Thymus (tissue), 11 donors: ENCODE results near the gene BCLAF1. TPM values are rescaled to one million over a fixed set of nuclear protein-coding genes. Genes with fewer than 3 reads are reported as not detected.

Experiments
- DNase-seq, 9 donors: peaks; one replicate each; pipeline ENCODE4 v3.0.0-alpha.2; 2013; ENCODE audit warnings: low spot score in 9 of 9, low read depth in 6 of 9, missing footprints in 1 of 9
- H3K27ac ChIP-seq, 2 donors: one replicate each; pipeline ENCODE4 v1.5.1; 2013; ENCODE audit warnings: control low read depth in 1 of 2, low read depth in 1 of 2, low read length in 1 of 2, mild to moderate bottlenecking in 1 of 2, moderate library complexity in 1 of 2
- H3K27me3 ChIP-seq, 2 donors: one replicate each; pipeline ENCODE4 v1.5.1; 2013; ENCODE audit warnings: low read length in 1 of 2; ENCODE audit not compliant: control insufficient read depth in 2 of 2, insufficient read depth in 1 of 2
- H3K36me3 ChIP-seq, 2 donors: one replicate each; pipeline ENCODE4 v1.5.1; 2013; ENCODE audit warnings: low read length in 1 of 2, mild to moderate bottlenecking in 1 of 2, moderate library complexity in 1 of 2; ENCODE audit not compliant: control insufficient read depth in 2 of 2, insufficient read depth in 2 of 2
- H3K4me1 ChIP-seq, 2 donors: one replicate each; pipeline ENCODE4 v1.5.1; 2013; ENCODE audit warnings: low read length in 2 of 2; ENCODE audit not compliant: control insufficient read depth in 2 of 2, insufficient read depth in 2 of 2
- H3K4me3 ChIP-seq, 2 donors: one replicate each; pipeline ENCODE4 v1.5.1; 2013; ENCODE audit warnings: low read length in 2 of 2, control low read depth in 1 of 2, mild to moderate bottlenecking in 1 of 2
- H3K9me3 ChIP-seq, 2 donors: one replicate each; pipeline ENCODE4 v1.5.1; 2013; ENCODE audit warnings: low read length in 1 of 2, mild to moderate bottlenecking in 1 of 2; ENCODE audit not compliant: control insufficient read depth in 2 of 2, insufficient read depth in 1 of 2
- WGBS: extraction: QIAGEN DNeasy Blood & Tissue Kit; methylation state at CpG from one replicate; pipeline ENCODE4 v1.1.7; 2013; 5-methylcytosine and 5-hydroxymethylcytosine counted together
- polyA plus RNA-seq: library from polyadenylated mRNA; stranded (reverse); fragments of 200-250 nt; gene quantifications from one replicate; pipeline ENCODE4 v1.2.3, GENCODE V29; 2013
- total RNA-seq: library from RNA; stranded (reverse); fragments of 120-200 nt; gene quantifications from one replicate; pipeline ENCODE4 v1.2.4, GENCODE V29; 2013
- donor health status: healthy.

BCLAF1 gene
- total and polyA plus RNA-seq, 2 donors, result 44.6 to 147 TPM

DNA sequence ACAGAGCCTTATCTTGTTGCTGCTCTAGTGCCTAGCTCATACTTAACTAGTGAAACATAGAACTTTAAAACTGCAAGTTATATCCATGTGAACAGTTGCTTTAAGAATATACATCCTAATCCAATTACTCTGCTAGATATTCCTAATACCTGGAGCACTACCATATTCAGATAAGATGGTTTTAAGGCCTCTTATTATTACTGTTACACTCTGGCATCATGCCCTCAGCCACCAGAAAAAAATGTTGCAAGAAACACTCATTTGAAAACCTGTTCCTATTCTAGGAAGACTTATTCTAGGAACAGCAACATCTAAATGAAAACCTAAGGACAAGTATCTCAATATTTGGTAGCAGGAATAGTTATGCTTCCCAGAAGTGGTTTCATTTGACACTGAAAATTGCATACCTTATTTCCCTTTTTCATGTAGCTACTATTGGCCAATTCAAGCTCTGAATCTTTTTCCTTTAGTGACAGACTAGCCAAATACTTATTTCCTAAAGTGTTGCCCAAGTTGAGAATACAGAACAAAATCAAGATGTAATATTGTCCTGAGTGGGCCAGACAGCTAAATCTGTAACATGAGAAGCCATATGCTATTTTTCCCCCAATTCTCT is 34.7 kb downstream of the BCLAF1 start:
- Histone ChIP-seq H3K4me3 (no peak overlapping the region), H3K36me3 (peaks cover 0 to 33% of the 10 kb centered on the region in 2 donors), H3K4me1 (peaks cover 0 to 7% of the 10 kb centered on the region in 2 donors), H3K27ac (no peak overlapping the region), H3K9me3 (no peaks in the 10 kb centered on the region), H3K27me3 (no peaks in the 10 kb centered on the region)
- DNase-seq, result no peak

GRCh38 chr6:136253734-136254133 is 35.9 kb downstream of the BCLAF1 start:
- Histone ChIP-seq H3K4me3 (no peak overlapping the region), H3K27ac (no peak overlapping the region), H3K27me3 (no peaks in the 10 kb centered on the region), H3K9me3 (no peaks in the 10 kb centered on the region), H3K36me3 (peaks cover 0 to 25% of the 10 kb centered on the region in 2 donors), H3K4me1 (peaks cover 5 to 15% of the 10 kb centered on the region in 2 donors)
- DNase-seq, result no peak
- 93% methylated on average over 6 of the region's 6 CpGs for WGBS

DNA sequence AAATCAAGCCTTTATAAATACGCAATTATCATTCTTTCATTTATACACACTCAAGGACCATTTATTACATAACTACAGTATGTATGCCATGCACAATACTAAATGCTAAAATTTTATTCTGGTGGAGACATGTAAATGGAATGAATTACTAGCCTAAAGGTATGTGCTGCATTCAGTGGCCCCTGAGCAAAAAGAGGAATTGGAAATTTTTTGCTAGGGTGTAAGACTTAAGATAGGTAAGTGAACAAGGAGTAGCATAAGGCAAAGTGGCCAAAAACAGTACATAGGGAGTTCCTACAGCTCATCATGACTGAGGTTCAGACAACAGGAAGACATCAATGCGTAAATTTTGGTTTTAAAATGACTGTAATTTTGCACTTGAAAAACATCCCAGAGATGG is 37.2 kb downstream of the BCLAF1 start:
- H3K4me3 ChIP-seq, result no peak overlapping the region
- H3K4me1 ChIP-seq, result peaks cover 5 to 15% of the 10 kb centered on the region in 2 donors
- H3K27me3 ChIP-seq, result no peaks in the 10 kb centered on the region
- H3K27ac ChIP-seq, result no peak overlapping the region
- WGBS, result 87% methylated on average over 2 of the region's 2 CpGs
- H3K9me3 ChIP-seq, result no peaks in the 10 kb centered on the region
- no peak for DNase-seq
- peaks cover 0 to 14% of the 10 kb centered on the region in 2 donors for H3K36me3 ChIP-seq

GRCh38 chr6:136251394-136251793 is 38.3 kb downstream of the BCLAF1 start:
- H3K27ac ChIP-seq, result no peak overlapping the region
- DNase-seq, result no peak
- H3K9me3 ChIP-seq, result no peaks in the 10 kb centered on the region
- peaks cover 5 to 15% of the 10 kb centered on the region in 2 donors for H3K4me1 ChIP-seq
- H3K36me3 ChIP-seq, result peaks cover 0 to 8% of the 10 kb centered on the region in 2 donors
- H3K27me3 ChIP-seq, result no peaks in the 10 kb centered on the region
- no peak overlapping the region for H3K4me3 ChIP-seq
- 51% methylated on average over 4 of the region's 4 CpGs for WGBS

- no peak for DNase-seq
- 2% methylated on average over 8 of the region's 8 CpGs for WGBS
- peak overlapping the region; percentile 61 to 86 for H3K4me3 ChIP-seq
Observed at GRCh38 chr6:136250686-136251008, 39.0 kb downstream of the BCLAF1 start.

DNA sequence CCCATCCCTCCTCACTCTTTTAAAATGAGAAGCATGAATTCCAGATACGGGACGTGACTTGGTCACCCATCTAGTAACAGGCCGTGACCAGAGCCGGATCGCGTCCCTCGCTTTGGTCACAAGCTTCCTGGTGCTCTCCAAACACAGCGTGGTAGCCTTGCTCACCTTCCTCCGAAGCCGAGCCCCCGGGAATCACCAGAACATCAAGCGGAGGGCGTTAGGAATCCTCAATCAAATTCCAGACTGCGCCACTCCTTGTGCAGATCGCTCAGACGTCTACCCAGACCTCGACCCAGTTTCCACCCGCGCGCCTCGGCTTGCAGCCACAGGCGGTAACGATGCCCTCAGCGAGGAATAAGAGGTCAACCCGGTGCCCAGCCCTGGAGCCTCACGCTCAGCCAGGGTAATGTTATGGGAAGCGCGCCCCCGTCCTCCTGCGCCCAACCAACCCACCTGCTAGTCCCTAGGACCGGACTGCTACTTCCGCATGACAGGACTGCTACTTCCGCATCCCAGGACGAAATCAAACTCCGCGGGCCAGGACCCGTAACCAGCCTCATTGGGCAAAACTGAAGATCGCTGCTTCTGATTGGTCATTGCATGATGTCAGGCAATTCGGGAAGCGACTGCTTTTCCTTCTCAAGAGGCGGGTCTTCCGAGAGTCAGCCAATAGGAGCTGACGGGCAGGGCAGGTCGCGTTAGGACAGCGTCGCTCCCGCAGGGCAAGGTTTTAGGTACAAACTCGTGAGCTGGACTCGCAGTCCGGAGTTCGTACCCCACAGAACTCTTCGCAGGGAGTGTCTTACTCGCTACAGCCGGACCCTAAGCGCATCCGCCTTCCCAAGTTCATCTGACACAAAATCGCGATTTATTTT is 39.6 kb downstream of the BCLAF1 start, which contains the start of gene MTFR2:
TSS of gene MTFR2 (minus strand) at position 501 of the 875 bp plus-strand sequence. CDS start 1,212 bp downstream, outside the sequence.
- DNase-seq, result peak; percentile 91 to 99 (median 97)
- no peaks in the 10 kb centered on the region for H3K27me3 ChIP-seq
- peak within 1 kb of the TSS; percentile 61 to 86 for H3K4me3 ChIP-seq
- no peaks in the 10 kb centered on the region for H3K9me3 ChIP-seq
- WGBS, result under 1% methylated on average over 59 of the region's 59 CpGs
- no peak within 1 kb of the TSS for H3K27ac ChIP-seq
- peaks cover 5 to 15% of the 10 kb centered on the region in 2 donors for H3K4me1 ChIP-seq
- H3K36me3 ChIP-seq, result no peaks in the 10 kb centered on the region

More at GRCh38 chr6:136250686-136251008, 39.0 kb downstream of the BCLAF1 start:
- Histone ChIP-seq H3K36me3 (peaks cover 0 to under 1% of the 10 kb centered on the region in 2 donors), H3K27me3 (no peaks in the 10 kb centered on the region), H3K27ac (no peak overlapping the region), H3K4me1 (peaks cover 5 to 15% of the 10 kb centered on the region in 2 donors), H3K9me3 (no peaks in the 10 kb centered on the region)

GRCh38 chr6:136249336-136249735 is 40.3 kb downstream of the BCLAF1 start:
- no peak for DNase-seq
- Histone ChIP-seq H3K4me1 (peaks cover 5 to 15% of the 10 kb centered on the region in 2 donors), H3K27ac (no peak overlapping the region), H3K36me3 (peaks cover 0 to 2% of the 10 kb centered on the region in 2 donors), H3K27me3 (no peaks in the 10 kb centered on the region), H3K9me3 (no peaks in the 10 kb centered on the region), H3K4me3 (peak overlapping the region; percentile 61 to 86)
- 54% methylated on average over 6 of the region's 6 CpGs for WGBS

DNA sequence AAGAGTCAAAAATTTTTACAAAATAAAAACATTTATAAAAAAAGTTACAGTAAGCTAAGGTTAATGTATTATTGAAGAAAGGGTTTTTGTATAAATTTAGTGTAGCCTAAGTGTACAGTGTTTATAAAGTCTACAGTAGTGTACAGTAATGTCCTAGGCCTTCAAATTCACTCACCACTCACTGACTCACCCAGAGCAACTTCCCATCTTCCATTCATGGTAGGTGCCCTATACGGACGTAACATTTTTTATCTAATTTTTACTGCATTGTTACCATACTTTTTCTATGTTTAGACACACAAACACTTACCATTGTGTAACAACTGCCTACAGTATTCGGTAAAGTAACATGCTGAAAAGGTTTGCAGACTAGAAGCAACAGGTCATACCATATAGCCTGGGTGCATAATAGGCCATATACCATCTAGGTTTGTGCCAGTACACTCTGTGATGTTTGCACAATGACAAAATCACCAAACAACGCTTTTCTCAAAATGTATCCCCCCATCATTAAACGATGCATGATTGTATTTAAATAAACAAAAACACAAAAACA is 45.5 kb downstream of the BCLAF1 start:
- DNase-seq, result no peak
- peaks cover 0 to 29% of the 10 kb centered on the region in 2 donors for H3K36me3 ChIP-seq
- peaks cover 0 to 2% of the 10 kb centered on the region in 2 donors for H3K4me1 ChIP-seq
- H3K9me3 ChIP-seq, result no peaks in the 10 kb centered on the region
- no peaks in the 10 kb centered on the region for H3K27me3 ChIP-seq
- H3K27ac ChIP-seq, result no peak overlapping the region
- WGBS, result 99% methylated on average over 5 of the region's 5 CpGs
- no peak overlapping the region for H3K4me3 ChIP-seq
